OCI-LY7 (cell line): Measurements from ENCODE around the gene CACNA2D4. TPM values are rescaled to one million over a fixed set of nuclear protein-coding genes. Genes with fewer than 3 reads are reported as not detected.

ENCODE experiments used
- BruUV-seq: library from RNA; stranded (reverse); fragments of 400-500 nt; replicated peaks from 2 replicates; lab custom pipeline; 2021; lab: Mats Ljungman, UMichigan
- CTCF ChIA-PET: fragments of 300-600 bp; sonication (Branson Sonifier 250); formaldehyde crosslinking; loops from one replicate; lab custom pipeline; 2022; ENCODE audit warnings: antibody characterized with exemption; ENCODE audit not compliant: unreplicated experiment; lab: Charles Lee
- POLR2A ChIA-PET: fragments of 300-600 bp; sonication (Branson Sonifier 250); formaldehyde crosslinking; loops from one replicate; lab custom pipeline; 2022; ENCODE audit warnings: antibody characterized with exemption; lab: Charles Lee
- DNase-seq: peaks from one replicate; pipeline ENCODE4 v3.0.0-alpha.2; 2015; ENCODE audit warnings: low spot score
- H2AFZ ChIP-seq: fragments of 200-600 bp; sonication (generic), shearing (Covaris generic); 2 replicates; pipeline ENCODE4 v1.6.1; 2014; ENCODE audit warnings: mild to moderate bottlenecking, antibody characterized with exemption, low read length, moderate library complexity
- H3K27ac ChIP-seq: fragments of 200-600 bp; sonication (generic); 2 replicates; pipeline ENCODE4 v1.5.1; 2014; ENCODE audit warnings: mixed run types, low read depth, mild to moderate bottlenecking, moderate library complexity, low read length, inconsistent platforms; ENCODE audit not compliant: poor library complexity, severe bottlenecking
- H3K36me3 ChIP-seq: fragments of 200-600 bp; sonication (generic); 2 replicates; pipeline ENCODE4 v1.6.1; 2014; ENCODE audit warnings: mild to moderate bottlenecking, antibody characterized with exemption, low read length, moderate library complexity, mixed read lengths; ENCODE audit not compliant: insufficient read depth
- H3K4me1 ChIP-seq: fragments of 200-600 bp; sonication (generic); 2 replicates; pipeline ENCODE4 v1.5.1; 2014; ENCODE audit warnings: mild to moderate bottlenecking, low read length; ENCODE audit not compliant: insufficient read depth, poor library complexity, severe bottlenecking
- H3K4me2 ChIP-seq: fragments of 200-600 bp; sonication (generic); 2 replicates; pipeline ENCODE4 v1.6.1; 2014; ENCODE audit warnings: mild to moderate bottlenecking, low read length
- H3K4me3 ChIP-seq: fragments of 200-600 bp; sonication (generic); 2 replicates; pipeline ENCODE4 v1.5.1; 2014; ENCODE audit warnings: mild to moderate bottlenecking, low read depth, low read length; ENCODE audit not compliant: poor library complexity, severe bottlenecking
- H3K79me2 ChIP-seq: fragments of 200-600 bp; sonication (generic); 2 replicates; pipeline ENCODE4 v1.6.1; 2016; ENCODE audit warnings: low read depth, mild to moderate bottlenecking, low read length, moderate library complexity, mixed read lengths; ENCODE audit not compliant: insufficient read depth
- H3K9me2 ChIP-seq: fragments of 200-600 bp; sonication (generic); 2 replicates; pipeline ENCODE4 v1.6.1; 2016; ENCODE audit warnings: mild to moderate bottlenecking, low read length, mixed read lengths; ENCODE audit not compliant: insufficient read depth
- H3K9me3 ChIP-seq: fragments of 200-600 bp; sonication (generic); 2 replicates; pipeline ENCODE4 v1.6.1; 2014; ENCODE audit warnings: mild to moderate bottlenecking, mixed run types, low read length, mixed read lengths
- H4K20me1 ChIP-seq: fragments of 200-600 bp; sonication (generic); 2 replicates; pipeline ENCODE4 v1.6.1; 2014; ENCODE audit warnings: mild to moderate bottlenecking, antibody characterized with exemption, low read length, moderate library complexity, mixed read lengths; ENCODE audit not compliant: insufficient read depth
- CTCF ChIP-seq: fragments of 200-600 bp; sonication (generic); conservative IDR thresholded peaks from 2 replicates; pipeline ENCODE4 v1.5.1; 2014; ENCODE audit warnings: mild to moderate bottlenecking, antibody characterized with exemption, low read length, moderate library complexity, mixed read lengths
- EZH2phosphoT487 ChIP-seq: fragments of 200-600 bp; sonication (generic); IDR thresholded peaks from 2 replicates; pipeline ENCODE4 v1.6.1; 2018; ENCODE audit warnings: low read depth, borderline replicate concordance, mild to moderate bottlenecking, mixed run types, antibody characterized with exemption, low read length, moderate library complexity, mixed read lengths
- intact Hi-C: fragments of 100-400 bp; cut with micrococcal nuclease; formaldehyde crosslinking; loops from one replicate; pipeline ENCODE4 v1.10.0; 2022; ENCODE audit not compliant: unreplicated experiment
- total RNA-seq, 2 experiments: library from RNA; depleted of rRNA in 1 of 2; stranded (reverse); fragments of >200 nt in 1 of 2; shearing (Covaris generic) in 1 of 2; gene quantifications; 2 replicates each; pipeline ENCODE4 v1.2.3, GENCODE V29; 2014 to 2022

Gene CACNA2D4
- total RNA-seq, 2 experiments from 2014 or later, result 0.13 TPM; not detected in 1

- Histone ChIP-seq H4K20me1 (no peaks in the 10 kb centered on the region), H3K4me2 (no peak overlapping the region), H3K36me3 (no peaks in the 10 kb centered on the region), H3K4me3 (no peak overlapping the region), H3K9me2 (no peaks in the 10 kb centered on the region), H3K9me3 (no peaks in the 10 kb centered on the region), H3K4me1 (peaks cover 8% of the 10 kb centered on the region), H2AFZ (no peak overlapping the region), H3K79me2 (no peaks in the 10 kb centered on the region), H3K27ac (no peak overlapping the region)
- BruUV-seq, result no TSS peak
- no peak for TF ChIP-seq CTCF
- no peak for TF ChIP-seq EZH2phosphoT487
- POLR2A ChIA-PET, result no interaction called here
- no peak for DNase-seq
- CTCF ChIA-PET, result no interaction called here
- intact Hi-C loops, result no loop called here
Observed at GRCh38 chr12:1912580-1913376, 5.7 kb downstream of the CACNA2D4 start.

- TF ChIP-seq CTCF, result no peak
- TF ChIP-seq EZH2phosphoT487, result no peak
Observed at GRCh38 chr12:1911598-1912575, 6.6 kb downstream of the CACNA2D4 start.

More at GRCh38 chr12:1911598-1912575, 6.6 kb downstream of the CACNA2D4 start:
- DNase-seq, result no peak
- H3K4me2 ChIP-seq, result no peak overlapping the region
- H3K79me2 ChIP-seq, result no peaks in the 10 kb centered on the region
- peaks cover 8% of the 10 kb centered on the region for H3K4me1 ChIP-seq
- POLR2A ChIA-PET, result no interaction called here
- no peak overlapping the region for H3K27ac ChIP-seq
- H2AFZ ChIP-seq, result no peak overlapping the region
- H3K9me3 ChIP-seq, result no peaks in the 10 kb centered on the region
- H3K9me2 ChIP-seq, result no peaks in the 10 kb centered on the region
- no peaks in the 10 kb centered on the region for H4K20me1 ChIP-seq
- intact Hi-C loops, result no loop called here
- no TSS peak for BruUV-seq
- H3K4me3 ChIP-seq, result no peak overlapping the region
- CTCF ChIA-PET, result no interaction called here
- no peaks in the 10 kb centered on the region for H3K36me3 ChIP-seq
